HG03039 (cell line): ENCODE results near the gene ZBTB7C.

ENCODE experiments used
- ATAC-seq: cut with Tn5 transposase; IDR thresholded peaks from one replicate; pipeline ENCODE4 v1.9.1; 2021; ENCODE audit warnings: mild to moderate bottlenecking, moderate library complexity; ENCODE audit not compliant: unreplicated experiment

ZBTB7C gene

DNA sequence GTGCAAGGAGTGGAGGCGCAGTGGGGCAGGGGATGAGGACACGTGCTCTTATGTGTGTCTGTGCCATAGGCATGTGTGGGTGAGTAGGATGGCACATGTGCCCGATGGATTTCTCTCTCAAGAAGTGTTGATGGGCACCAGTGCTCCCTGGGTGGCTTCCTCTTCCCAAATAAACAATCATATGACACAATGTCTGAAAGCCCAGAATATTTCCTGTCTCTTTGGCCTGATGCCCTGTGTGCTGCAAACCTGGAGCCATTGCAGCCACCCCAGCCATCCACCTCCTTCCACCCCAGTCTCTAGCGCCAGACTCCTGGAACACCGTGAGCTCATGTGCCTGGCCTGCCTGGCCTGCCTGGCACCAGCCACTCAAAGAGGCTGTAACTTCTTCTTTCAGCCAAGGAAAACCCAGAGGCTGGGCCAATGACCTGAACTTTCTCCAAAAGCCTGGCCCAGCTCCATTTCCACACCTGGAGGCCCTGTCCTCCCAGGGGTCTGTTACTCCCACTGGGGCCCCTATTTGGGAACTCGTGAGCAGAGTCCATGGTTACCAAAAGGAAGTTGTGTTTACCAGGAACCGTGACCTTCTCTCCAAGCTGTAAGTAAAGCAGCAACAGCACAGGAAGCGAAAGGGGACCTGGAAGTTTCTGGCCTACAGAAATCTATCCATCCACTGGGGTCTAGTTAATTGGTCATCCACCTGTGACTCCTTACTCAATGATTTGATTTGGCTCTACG, 9.5 kb upstream of the ZBTB7C start:
- no peak for ATAC-seq

DNA sequence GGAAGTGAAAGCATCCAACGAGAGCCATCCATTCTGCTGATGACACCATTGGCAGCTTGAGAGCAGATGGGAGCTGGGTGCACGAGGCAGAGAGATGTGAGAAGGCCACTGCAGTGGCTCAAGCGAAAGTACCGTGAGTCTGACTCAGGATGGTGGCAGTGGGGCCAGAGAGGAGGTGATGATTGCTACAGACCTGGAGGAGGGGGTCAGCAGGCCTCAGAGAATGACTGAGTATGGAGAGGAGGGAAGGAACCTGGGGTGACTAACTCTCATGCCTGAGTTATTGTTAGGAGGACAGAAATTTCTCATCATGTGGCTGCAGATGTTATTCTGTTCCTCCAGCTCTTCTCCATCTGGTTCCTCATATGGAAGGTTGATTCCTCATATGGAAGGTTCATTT, 8.8 kb upstream of the ZBTB7C start:
- no peak for ATAC-seq

DNA sequence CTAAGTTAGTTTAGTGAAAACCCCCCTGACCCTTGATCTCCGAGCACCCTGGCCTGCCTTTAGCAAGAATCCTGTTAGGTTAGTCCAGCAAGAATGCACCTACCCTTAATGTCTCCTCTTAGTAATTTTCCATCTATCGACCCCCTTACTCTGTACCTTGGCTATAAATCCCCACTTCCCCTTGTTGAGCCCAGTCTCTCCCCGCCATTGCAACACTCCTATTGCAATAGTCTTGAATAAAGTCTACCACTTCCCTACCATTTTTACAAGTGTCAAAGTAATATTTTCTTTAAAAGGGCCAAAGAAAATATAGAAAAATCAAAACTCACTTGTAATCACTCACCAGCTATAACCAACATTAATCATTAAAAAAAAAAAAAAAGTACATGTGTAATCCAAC, 4.2 kb upstream of the ZBTB7C start:
- ATAC-seq = no peak

DNA sequence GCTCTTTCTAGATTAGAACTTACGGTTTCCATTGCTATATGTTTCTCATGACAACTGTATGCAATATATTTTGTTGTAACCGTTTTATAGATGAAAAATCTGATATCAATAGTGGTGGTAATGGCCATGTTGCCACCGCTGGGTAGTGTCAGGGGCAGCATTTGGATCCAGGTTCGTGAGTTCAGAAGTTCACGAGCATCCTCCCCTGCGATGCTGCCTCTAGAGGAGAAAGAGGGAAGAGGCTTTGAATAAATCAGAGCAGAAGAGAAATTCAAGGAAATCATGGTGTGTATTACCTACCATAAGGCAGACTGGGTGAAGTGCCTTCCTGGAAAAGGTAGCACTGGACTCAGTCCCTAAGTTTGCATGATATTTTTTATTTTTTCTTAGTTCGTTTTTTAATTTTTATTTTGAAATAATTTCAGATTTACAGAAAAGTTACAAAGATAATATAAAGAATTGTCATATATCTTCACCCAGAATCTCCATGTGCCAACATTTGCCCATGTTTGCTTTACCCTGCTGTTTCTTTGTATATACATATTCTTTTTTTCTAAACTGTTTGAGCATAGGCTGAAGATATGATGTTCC, 3.3 kb upstream of the ZBTB7C start:
- no peak for ATAC-seq

DNA sequence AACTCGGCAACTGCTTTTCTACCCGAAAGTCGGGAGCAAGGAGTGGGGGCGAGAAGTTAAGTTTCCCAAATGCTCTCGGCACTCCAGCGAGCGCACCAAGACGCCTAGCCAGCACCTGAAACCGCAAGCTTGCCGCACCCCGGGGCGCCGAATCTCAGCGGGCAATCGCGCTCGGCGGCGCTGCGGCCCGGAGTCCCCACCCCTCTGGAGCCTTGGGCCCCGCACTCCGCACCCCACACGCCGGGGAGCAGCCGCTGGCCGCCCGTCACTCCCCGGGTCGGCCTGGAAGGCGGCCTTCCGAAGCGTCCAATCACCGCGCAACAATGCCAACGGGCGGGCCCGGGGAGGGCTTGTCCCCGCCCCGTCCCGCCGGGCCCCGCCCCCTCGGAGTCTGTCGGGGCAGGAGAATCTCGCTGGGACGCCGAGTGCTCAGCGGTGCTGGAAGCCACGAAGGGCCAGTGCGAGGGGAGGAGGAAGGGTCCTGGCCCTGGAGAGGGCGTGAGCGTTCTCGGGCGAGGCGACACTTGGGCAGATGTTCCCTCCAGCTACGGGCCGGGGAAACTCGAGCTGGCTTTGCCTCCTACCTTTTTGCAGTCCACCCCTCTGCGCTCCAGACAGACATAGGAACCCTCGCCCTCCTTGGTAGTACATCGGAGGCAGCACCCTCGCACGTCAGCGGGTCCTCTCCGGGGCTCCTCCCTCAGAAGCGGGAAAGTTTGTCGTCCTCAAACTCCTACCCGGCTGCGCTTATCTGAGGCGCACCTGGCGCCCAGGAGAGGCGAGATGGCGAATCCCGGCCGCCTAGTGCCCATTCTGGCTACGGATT, 1.1 kb upstream of the ZBTB7C start:
- ATAC-seq = peak; percentile 93

DNA sequence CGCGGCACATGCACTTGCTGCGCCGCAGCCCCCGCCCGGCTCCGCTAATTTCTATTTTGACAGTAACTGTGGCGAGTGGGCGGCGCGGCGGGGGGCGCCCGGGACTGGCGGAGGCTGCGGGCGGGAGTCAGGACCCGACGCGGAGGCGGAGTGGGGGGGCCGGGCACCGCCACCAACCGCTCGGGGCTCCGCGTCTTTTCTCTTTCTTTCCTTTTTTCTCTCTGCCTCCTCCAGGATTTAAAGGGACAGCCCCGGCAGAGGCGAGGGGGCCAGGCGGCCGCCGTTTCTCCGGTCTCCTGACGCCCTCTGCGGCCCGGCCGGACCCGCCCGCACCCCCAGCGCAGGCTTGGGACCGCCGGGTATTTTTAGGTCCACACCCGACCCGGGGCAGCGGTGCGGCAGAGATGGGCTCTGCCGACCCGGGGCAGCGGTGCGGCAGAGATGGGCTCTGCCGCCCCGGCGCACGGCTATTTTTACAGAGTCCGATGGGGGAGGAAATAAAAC, 460 bp upstream of the ZBTB7C start:
- no peak for ATAC-seq

DNA sequence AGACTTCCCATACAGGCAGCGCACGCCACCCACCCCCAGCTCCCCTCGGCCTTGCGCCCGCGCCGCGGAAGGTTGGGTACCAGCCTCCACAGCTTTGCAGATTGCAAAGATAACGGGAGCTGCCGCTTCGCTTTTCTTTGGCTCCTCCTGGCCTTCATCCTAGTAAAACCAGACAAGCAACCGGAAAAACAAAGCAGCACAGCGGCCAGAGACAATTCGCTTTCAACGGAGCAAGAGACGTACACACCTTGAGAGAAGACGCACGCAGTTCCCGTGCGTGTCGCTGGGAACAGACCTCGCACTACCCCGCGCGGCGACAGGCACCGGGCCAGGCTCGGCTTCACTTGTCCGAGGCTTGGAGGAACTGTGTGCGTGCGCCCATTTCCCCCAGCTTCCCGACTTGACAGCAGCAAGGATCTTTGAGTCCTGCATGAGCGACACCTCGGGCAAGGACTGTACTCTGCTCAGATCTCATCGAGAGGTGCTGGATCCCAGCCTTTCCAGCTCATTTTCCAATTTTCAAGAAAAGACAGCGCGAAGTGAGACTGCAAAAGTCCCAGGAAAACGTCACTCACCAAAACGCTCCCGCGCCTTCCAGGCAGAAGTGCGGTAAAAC, 964 bp downstream of the ZBTB7C start:
- no peak for ATAC-seq

DNA sequence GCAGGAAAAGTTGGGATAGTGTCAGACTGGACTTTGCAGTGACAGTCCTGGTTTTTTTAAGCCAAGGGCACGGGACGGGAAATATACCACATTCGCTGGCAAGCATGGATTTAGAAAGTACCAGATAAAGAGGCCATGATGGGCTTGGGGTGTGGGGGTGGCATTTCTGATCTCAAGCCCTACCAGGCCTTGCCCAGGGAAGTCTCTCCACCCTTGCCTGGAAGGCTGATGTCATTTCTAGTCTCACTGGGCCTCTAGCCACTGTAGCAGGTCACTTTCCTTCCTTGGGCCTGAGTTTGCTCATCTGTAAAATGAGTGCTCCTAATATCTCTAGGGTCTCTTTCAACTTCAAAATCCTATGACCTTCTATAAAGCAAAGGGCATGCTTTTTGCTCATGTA, 1.8 kb downstream of the ZBTB7C start:
- no peak for ATAC-seq

DNA sequence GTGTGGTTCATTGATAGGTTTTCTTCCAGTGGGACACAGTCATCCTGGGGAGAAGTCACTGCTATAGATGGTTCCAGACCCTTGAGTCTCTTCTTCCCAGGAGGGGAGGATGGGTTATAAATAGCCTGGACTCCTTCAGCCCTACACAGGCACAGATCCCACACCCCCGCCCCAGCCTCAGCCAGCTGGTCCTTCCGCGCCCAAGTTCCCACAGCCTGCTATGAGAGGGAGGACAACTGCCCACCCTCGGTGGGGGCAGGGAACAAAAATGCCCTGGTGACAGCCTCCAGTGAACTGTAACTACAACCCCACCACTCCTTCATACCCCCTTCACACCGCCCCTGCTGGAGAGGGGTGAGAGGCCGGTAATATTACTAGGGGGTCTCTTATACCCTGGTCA, 3.2 kb downstream of the ZBTB7C start:
- no peak for ATAC-seq

DNA sequence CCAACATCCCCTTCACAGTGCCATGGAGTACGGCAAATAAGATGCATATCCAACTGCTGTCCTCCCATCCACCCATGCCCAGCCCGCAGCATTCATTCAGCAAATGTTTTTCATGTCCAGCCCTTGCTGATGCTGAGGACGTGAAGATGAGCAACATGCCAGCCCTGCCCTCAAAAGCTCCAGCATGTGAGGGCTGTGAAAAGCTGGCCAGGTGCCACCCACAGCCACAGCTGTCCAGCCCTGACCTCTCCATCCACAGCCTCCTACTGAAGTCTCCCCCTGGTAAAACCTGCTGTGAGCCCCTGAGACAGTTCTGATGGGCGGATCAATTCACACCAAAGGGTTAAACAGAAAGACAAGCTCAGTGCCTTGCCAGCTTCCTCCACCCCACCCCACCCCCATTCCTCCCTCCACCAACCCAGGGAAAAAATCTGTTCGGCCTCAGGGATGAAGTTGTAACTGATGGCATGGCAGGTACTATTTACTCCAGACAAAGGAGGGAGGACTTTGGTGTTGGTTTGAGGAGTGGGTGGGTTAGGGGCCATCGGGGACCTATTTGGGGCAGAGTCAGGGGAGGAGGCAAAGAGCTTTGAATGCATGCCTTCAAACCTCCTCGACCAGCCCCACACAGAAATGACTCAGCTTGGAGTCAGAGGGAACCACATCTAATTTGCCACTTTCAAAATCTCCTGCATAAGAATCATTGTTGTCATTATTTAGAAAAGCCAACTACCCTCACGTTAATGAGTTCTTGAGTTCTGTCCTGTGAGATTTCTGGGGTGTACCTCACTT, 4.3 kb downstream of the ZBTB7C start:
- ATAC-seq = no peak

DNA sequence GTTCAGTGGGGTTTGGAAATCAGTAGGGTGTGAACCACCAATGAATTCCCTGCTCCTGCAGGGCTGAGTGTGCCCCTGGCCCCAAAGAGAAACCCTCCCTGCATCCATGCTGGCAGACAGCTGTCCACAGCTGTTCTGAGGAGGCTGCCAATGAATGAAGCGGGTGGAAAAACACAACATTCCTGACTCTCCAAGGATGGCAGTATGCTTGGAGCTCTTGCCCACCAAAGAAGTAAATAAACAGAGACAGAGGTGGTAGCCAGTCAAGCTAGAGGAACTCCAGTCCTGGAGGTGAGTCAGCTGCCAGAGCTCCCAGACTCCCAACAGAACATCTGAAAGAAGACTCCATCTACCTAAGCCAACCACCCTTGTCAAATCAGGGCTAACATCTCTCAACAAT, 6.2 kb downstream of the ZBTB7C start:
- ATAC-seq = no peak

DNA sequence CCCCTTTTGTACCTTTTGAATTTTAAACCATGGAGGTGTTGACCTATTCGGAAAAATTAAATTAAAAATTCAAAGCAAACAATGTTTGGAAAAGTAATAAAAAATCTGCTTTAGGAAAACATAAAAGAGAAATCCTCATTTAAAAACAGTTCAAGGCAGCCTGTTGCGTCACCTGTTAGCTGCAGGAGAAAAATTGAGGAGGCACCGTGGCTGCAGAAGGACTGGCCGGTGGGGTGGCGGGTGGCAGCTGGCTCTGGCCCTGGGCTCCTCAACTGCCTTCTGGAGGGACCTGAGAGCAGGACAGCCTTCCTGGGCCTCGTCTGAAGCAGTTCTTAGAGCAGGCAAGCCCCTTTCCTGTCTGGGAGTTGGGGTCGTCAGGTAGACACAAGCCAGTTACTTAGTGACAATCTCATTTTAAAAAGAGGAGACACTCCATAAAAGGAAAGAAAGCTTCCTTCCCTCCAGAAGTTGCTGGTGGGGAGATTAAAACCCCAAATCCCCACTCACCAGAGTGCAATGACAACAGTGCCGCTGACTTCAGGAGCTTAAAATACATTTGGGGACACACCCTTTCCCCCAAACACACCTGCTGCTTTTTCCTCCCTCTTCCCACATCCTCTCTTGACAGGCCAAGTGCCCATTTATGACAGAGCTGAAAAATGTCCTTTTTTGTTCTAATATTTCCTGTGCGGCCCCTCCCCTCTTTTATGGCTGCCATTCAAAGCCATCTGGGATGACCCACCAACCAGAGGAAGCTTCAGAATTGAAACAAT, 9.7 kb downstream of the ZBTB7C start:
- ATAC-seq = no peak

DNA sequence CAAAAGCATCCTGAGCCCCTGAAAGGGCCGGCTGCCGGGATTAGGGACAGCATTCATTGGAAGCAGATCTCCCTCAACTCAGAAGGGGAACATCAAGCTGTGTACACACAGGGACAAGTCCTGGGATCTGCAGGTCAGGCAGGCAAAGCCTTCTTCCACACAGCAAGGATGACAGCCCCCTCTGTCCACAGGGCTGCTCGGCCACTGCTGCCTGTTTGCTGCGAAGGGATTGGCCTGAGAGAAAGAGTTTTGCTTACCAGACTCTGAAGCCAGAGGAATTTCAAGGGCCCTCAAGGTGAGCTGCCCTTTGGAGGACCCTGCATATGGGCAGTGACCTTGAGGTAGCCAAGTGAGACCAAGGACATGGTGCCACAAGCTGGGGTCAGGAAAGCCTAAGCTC, 11.1 kb downstream of the ZBTB7C start:
- ATAC-seq = no peak

DNA sequence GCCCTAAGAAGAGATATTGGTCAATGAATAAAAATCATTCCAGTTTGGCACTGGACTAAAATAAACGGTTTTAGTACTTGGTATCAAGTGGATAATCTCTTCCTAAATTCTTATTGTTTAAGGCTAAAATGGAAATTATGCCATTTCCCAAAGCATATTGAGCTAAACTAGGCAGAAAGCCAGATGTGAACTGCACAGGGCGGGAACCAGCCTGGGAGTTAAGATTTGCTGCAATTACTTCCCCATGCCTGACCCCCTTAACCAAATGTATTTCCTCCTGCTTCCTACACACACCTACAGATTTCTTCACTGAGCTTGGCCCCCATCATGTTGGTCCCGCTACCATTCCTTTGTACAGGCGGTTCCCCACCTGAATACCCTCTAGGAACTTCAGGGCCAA, 12.2 kb downstream of the ZBTB7C start:
- ATAC-seq = no peak

DNA sequence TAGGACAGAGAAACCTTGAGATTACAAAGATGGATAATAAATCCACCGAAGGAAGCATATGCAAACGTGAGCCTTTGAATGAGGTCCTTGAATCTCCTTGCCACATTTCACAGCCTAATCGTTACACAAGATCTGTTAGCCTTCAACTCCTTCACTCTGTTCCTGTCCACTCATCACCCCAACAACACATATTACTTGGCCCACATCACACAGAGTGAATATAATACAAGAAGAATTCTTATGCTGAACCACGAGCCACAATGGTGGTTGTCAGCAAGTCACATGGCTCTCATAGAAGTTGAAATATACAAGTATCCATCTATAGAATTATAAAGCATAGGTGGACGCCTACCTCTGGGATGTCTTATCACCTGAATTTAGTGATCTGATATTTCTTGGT, 12.6 kb downstream of the ZBTB7C start:
- ATAC-seq = no peak

DNA sequence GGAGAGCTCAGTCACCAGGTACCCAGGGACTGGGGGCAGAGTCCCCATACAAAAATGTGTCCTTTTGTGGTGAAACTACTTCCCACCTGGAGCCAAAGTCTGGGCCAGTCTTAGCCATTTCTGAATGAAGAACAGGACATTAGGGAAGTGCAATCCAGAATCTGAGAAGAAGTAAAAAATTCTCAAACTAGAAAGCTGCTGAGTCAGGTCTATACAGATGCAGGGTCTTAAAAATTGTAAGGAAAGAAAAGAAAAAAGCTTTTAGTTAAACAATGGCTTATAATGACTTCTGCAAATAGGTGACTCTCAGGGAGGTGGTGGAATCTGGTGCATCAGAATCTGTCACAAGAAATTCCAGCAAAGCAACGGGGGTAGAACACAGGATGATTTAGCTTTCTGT, 13.5 kb downstream of the ZBTB7C start:
- ATAC-seq = no peak

DNA sequence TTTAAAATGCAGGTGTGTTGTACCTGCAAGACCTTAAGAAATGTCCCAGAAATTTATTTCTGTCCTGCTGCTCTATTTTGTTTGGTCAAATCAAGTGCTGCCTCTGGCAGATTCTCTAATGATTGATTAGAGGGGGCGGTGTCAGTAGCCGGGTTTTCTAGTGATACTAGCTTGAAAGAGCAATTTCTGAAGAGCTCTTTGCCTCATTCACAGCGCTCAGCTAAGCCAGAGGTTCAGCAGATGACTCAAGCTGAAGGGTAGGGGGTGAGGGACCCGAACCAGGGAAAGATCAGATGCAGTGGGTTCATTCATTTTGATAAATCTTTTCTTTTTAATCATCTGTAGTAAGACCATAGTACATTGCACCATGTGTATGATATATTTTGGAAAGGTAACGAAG, 15.0 kb downstream of the ZBTB7C start:
- no peak for ATAC-seq

DNA sequence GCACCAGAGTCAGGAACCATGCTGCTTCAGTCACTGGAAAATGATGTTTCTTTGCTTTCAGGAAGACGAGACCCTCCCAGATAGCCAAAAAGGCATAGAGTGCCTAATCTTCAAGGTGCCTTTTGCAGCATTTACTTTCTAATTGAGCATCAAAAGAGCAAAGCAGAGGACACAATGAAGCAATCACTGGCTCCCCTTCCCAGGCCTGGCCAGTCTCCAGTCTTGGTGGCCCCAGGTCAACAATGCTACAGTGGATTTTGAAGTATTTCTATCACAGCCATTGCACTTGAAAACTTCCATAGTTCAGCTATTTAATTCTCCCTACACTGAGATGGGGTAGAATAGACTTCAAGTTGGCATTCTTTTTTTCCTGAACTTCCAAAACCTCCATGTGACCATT, 15.4 kb downstream of the ZBTB7C start:
- no peak for ATAC-seq

DNA sequence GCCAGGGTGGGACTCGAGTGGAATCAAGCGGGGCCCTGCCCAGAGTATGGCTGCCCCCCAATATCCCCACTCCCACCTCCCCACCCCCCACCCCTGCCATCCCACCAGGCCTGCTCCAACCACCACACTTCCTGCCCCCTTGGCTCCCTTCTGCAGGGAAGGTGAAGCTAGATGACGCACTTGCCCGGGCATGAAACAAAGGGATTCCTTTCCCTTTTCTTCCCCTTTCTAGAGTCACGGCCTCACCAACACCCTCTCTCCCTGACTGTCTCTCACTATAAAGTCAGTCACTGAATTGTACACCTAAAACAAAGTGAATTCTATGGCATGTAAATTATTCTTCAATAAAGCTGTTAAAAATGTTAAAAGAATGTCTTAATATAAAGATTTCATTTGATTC, 16.0 kb downstream of the ZBTB7C start:
- no peak for ATAC-seq

DNA sequence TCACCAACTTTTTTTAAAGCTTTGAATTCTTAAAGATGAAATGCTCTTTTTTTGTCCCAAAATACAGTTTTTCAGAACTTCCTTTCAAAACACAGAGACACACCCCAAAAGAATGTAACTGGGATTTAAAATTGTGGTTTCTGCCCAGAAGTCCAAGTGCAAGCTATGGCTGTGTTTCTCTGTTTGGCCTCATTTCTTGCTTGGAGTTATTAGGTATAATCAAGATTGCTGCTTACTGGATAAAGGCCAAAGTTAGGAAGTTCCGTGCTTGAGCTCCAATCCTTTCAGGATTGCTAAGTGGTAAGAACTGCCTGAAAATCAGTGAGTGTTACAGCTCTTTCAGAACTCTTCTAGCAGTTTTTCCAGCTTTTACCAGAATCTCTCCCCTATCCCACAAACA, 16.9 kb downstream of the ZBTB7C start:
- ATAC-seq = no peak
